HT1080 (cell line): Measurements from ENCODE around the gene RBMS3. TPM values are rescaled to one million over a fixed set of nuclear protein-coding genes. Genes with fewer than 3 reads are reported as not detected.
"Not testable (repeated sequence)": the region's sequence is repeated elsewhere in the genome, so short reads cannot be mapped to it uniquely, and the experiment has no call there.

ENCODE experiments used
- DNase-seq: peaks from one replicate; pipeline ENCODE4 v3.0.0-alpha.2; 2015; ENCODE audit warnings: low read depth
- total RNA-seq: library from RNA; depleted of rRNA; stranded (reverse); fragments of >200 nt; shearing (Covaris generic); gene quantifications from 2 replicates; pipeline ENCODE4 v1.2.3, GENCODE V29; 2014

RBMS3 gene
- total RNA-seq, 1 experiment from 2014 or later: 19.6 TPM

GRCh38 chr3:29338377-29338776 lies 57.5 kb downstream of the RBMS3 start:
- DNase-seq: no peak

GRCh38 chr3:29339016-29339833 lies 58.4 kb downstream of the RBMS3 start:
- DNase-seq: peak; percentile 7

GRCh38 chr3:29344154-29344553 lies 63.3 kb downstream of the RBMS3 start:
- DNase-seq: no peak

- no peak for DNase-seq
Observed at GRCh38 chr3:29344935-29345334, 64.1 kb downstream of the RBMS3 start.

- DNase-seq: no peak
Observed at GRCh38 chr3:29345516-29346300, 64.8 kb downstream of the RBMS3 start.

GRCh38 chr3:29346828-29347227 lies 66.0 kb downstream of the RBMS3 start:
- DNase-seq: peak; percentile 10

- DNase-seq: no peak
Observed at GRCh38 chr3:29347412-29347811, 66.5 kb downstream of the RBMS3 start.

GRCh38 chr3:29348316-29348715 lies 67.4 kb downstream of the RBMS3 start:
- DNase-seq: no peak

GRCh38 chr3:29349049-29349448 lies 68.2 kb downstream of the RBMS3 start:
- DNase-seq: no peak

GRCh38 chr3:29353807-29354206 lies 72.9 kb downstream of the RBMS3 start:
- no peak for DNase-seq

GRCh38 chr3:29354894-29355293 lies 74.0 kb downstream of the RBMS3 start:
- no peak for DNase-seq

- no peak for DNase-seq
Observed at GRCh38 chr3:29356062-29356461, 75.2 kb downstream of the RBMS3 start.

- not testable (repeated sequence) for DNase-seq
Observed at GRCh38 chr3:29360289-29360688, 79.4 kb downstream of the RBMS3 start.

- DNase-seq: no peak
Observed at GRCh38 chr3:29363110-29363509, 82.2 kb downstream of the RBMS3 start.

GRCh38 chr3:29370021-29370420 lies 89.2 kb downstream of the RBMS3 start:
- DNase-seq: no peak

- DNase-seq: no peak
Observed at GRCh38 chr3:29370476-29371420, 89.9 kb downstream of the RBMS3 start.

- peak; percentile 5 for DNase-seq
Observed at GRCh38 chr3:29373131-29373680, 92.3 kb downstream of the RBMS3 start.

- no peak for DNase-seq
Observed at GRCh38 chr3:29374226-29374625, 93.4 kb downstream of the RBMS3 start.

GRCh38 chr3:29379097-29379496 lies 98.2 kb downstream of the RBMS3 start:
- no peak for DNase-seq

GRCh38 chr3:29381595-29381994 lies 100.7 kb downstream of the RBMS3 start:
- DNase-seq: no peak

- DNase-seq: no peak
Observed at GRCh38 chr3:29382409-29382808, 101.5 kb downstream of the RBMS3 start.
